ENCODE data around the gene RAB39B.
"Not testable (repeated sequence)": the region's sequence is repeated elsewhere in the genome, so short reads cannot be mapped to it uniquely, and the experiment has no call there.

Gene RAB39B

DNA sequence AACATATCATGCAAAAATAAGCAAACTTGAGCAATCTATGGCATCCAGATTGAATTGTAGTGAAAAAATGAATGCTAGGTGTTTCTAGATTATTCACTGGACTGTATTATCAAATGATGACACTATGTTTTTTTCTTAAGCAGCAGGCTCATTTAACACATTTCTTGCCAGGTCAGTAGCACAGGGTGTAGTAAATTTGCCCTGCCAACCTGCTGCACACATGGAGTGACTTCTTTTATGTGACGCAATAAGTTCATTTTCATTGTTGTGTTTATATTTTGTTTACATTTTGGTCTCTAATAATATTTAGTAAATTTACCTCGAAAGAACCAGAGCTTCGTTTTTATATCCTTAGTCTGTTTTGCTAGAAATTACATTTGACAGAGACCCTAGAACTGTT lies 38.5 kb downstream of the RAB39B start:
- peaks cover 31% of the 10 kb centered on the region; the same call in 1 of the 2 replicates for H3K36me3 ChIP-seq (ENCODE audit: insufficient read depth, low read length)
- H2AFZ ChIP-seq (ENCODE audit: low read length): no peak overlapping the region
- TF ChIP-seq EZH2phosphoT487 (IDR thresholded peaks at IDR 0.05; ENCODE audit: borderline replicate concordance): no peak
- TF ChIP-seq, protein P1, sequence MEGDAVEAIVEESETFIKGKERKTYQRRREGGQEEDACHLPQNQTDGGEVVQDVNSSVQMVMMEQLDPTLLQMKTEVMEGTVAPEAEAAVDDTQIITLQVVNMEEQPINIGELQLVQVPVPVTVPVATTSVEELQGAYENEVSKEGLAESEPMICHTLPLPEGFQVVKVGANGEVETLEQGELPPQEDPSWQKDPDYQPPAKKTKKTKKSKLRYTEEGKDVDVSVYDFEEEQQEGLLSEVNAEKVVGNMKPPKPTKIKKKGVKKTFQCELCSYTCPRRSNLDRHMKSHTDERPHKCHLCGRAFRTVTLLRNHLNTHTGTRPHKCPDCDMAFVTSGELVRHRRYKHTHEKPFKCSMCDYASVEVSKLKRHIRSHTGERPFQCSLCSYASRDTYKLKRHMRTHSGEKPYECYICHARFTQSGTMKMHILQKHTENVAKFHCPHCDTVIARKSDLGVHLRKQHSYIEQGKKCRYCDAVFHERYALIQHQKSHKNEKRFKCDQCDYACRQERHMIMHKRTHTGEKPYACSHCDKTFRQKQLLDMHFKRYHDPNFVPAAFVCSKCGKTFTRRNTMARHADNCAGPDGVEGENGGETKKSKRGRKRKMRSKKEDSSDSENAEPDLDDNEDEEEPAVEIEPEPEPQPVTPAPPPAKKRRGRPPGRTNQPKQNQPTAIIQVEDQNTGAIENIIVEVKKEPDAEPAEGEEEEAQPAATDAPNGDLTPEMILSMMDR (conservative IDR thresholded peaks at IDR 0.05; ENCODE audit: low read length): no peak

DNA sequence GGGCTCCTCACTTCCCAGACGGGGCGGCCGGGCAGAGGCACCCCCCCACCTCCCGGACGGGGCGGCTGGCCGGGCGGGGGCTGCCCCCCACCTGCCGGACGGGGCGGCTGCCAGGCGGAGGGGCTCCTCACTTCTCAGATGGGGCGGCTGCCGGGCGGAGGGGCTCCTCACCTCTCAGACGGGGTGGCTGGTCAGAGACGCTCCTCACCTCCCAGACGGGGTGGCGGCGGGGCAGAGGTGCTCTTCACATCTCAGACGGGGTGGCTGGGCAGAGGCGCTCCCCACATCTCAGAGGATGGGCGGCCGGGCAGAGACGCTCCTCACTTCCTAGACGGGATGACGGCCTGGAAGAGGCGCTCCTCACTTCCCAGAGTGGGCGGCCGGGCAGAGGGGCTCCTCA lies 40.5 kb downstream of the RAB39B start:
- not testable (repeated sequence) for H3K9me2 ChIP-seq (replicated peaks; ENCODE audit: low read depth, low read length); H3K27me3 ChIP-seq (ENCODE audit: insufficient read depth, low read length, poor library complexity, severe bottlenecking); H3K9ac ChIP-seq (ENCODE audit: low read depth, low read length, poor library complexity, severe bottlenecking); H3K9me3 ChIP-seq (ENCODE audit: insufficient read depth, low read depth, low read length); H3K4me2 ChIP-seq (ENCODE audit: low read depth, low read length, poor library complexity, severe bottlenecking); H2AFZ ChIP-seq (ENCODE audit: low read length); H3K4me3 ChIP-seq (ENCODE audit: low read length, poor library complexity, severe bottlenecking); H3F3A ChIP-seq (ENCODE audit: low read depth)
- Histone ChIP-seq H4K20me1 (ENCODE audit: insufficient read depth, low read length, poor library complexity, severe bottlenecking) (peaks cover 21% of the 10 kb centered on the region), H3K79me2 (ENCODE audit: insufficient read depth, low read length) (peaks cover 69% of the 10 kb centered on the region), H3K36me3 (ENCODE audit: insufficient read depth, low read length) (peaks cover 18% of the 10 kb centered on the region; the same call in 1 of the 2 replicates), H3K4me1 (ENCODE audit: insufficient read depth, low read length, poor library complexity, severe bottlenecking) (peaks cover 11% of the 10 kb centered on the region)

More for the DNA sequence above, 38.5 kb downstream of the RAB39B start:
- Histone ChIP-seq H3K9me2 (replicated peaks; ENCODE audit: low read depth, low read length) (no peaks in the 10 kb centered on the region), H3F3A (ENCODE audit: low read depth) (no peaks in the 10 kb centered on the region), H3K4me3 (ENCODE audit: low read length, poor library complexity, severe bottlenecking) (no peak overlapping the region), H3K9me3 (ENCODE audit: insufficient read depth, low read depth, low read length) (no peaks in the 10 kb centered on the region), H3K4me2 (ENCODE audit: low read depth, low read length, poor library complexity, severe bottlenecking) (peak overlapping the region; percentile 31), H3K9ac (ENCODE audit: low read depth, low read length, poor library complexity, severe bottlenecking) (no peak overlapping the region), H4K20me1 (ENCODE audit: insufficient read depth, low read length, poor library complexity, severe bottlenecking) (peaks cover 2% of the 10 kb centered on the region), H3K27me3 (ENCODE audit: insufficient read depth, low read length, poor library complexity, severe bottlenecking) (no peaks in the 10 kb centered on the region), H3K4me1 (ENCODE audit: insufficient read depth, low read length, poor library complexity, severe bottlenecking) (peaks cover 5% of the 10 kb centered on the region), H3K79me2 (ENCODE audit: insufficient read depth, low read length) (peaks cover 49% of the 10 kb centered on the region)

DNA sequence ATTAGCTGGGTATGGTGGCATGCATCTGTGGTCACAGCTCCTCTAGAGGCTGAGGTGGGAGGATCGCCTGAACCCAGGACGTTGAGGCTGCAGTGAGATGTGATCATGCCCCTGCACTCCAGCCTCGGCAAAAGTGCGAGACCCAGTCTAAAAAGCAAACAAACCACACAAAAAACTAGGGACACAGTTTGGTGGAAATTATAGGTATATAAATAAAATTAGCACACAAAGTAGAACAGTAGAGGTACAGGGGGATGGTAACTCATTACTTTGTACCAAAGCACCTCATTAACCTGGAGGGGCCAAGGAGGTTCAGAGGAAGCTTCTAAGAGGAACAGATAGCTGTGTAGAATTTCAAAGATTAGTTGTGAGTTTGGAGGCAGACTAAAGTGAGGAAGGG lies 42.9 kb downstream of the RAB39B start:
- Histone ChIP-seq H3K27me3 (ENCODE audit: insufficient read depth, low read length, poor library complexity, severe bottlenecking) (no peaks in the 10 kb centered on the region), H3K9me2 (replicated peaks; ENCODE audit: low read depth, low read length) (no peaks in the 10 kb centered on the region), H3K9me3 (ENCODE audit: insufficient read depth, low read depth, low read length) (no peaks in the 10 kb centered on the region), H4K20me1 (ENCODE audit: insufficient read depth, low read length, poor library complexity, severe bottlenecking) (peaks cover 37% of the 10 kb centered on the region), H3K4me3 (ENCODE audit: low read length, poor library complexity, severe bottlenecking) (peak overlapping the region; percentile 20), H3K9ac (ENCODE audit: low read depth, low read length, poor library complexity, severe bottlenecking) (no peak overlapping the region), H2AFZ (ENCODE audit: low read length) (no peak overlapping the region), H3K36me3 (ENCODE audit: insufficient read depth, low read length) (no peaks in the 10 kb centered on the region; the same call in 1 of the 2 replicates), H3K79me2 (ENCODE audit: insufficient read depth, low read length) (peaks cover 80% of the 10 kb centered on the region), H3F3A (ENCODE audit: low read depth) (no peaks in the 10 kb centered on the region), H3K4me1 (ENCODE audit: insufficient read depth, low read length, poor library complexity, severe bottlenecking) (peaks cover 24% of the 10 kb centered on the region), H3K4me2 (ENCODE audit: low read depth, low read length, poor library complexity, severe bottlenecking) (peak overlapping the region; percentile 46)
- TF ChIP-seq EZH2phosphoT487 (IDR thresholded peaks at IDR 0.05; ENCODE audit: borderline replicate concordance): no peak
- TF ChIP-seq, protein P1 (conservative IDR thresholded peaks at IDR 0.05; ENCODE audit: low read length): no peak

DNA sequence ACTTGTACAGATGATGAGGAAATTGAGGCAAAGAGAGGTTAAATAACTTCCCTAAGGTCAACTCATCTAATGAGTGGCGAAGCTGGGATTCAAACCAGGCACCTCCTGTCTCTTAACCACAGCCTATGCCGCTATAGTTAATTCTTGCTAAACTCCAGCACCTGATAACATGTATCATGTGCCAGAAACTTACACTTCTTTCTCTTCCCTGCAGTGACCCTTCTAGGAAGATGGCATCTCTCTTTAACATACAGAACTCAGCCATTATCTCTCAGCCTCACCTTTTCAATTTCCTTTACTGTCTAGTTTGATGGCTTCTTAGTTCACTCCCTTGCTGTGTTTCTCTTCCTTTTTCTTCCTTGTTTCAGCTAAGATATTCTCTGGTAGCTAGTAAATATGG lies 45.5 kb downstream of the RAB39B start:
- Histone ChIP-seq H3K9me2 (replicated peaks; ENCODE audit: low read depth, low read length) (no peaks in the 10 kb centered on the region), H3K79me2 (ENCODE audit: insufficient read depth, low read length) (peaks cover 62% of the 10 kb centered on the region), H3K9me3 (ENCODE audit: insufficient read depth, low read depth, low read length) (no peaks in the 10 kb centered on the region), H2AFZ (ENCODE audit: low read length) (no peak overlapping the region), H4K20me1 (ENCODE audit: insufficient read depth, low read length, poor library complexity, severe bottlenecking) (peaks cover 37% of the 10 kb centered on the region), H3K36me3 (ENCODE audit: insufficient read depth, low read length) (no peaks in the 10 kb centered on the region), H3K9ac (ENCODE audit: low read depth, low read length, poor library complexity, severe bottlenecking) (peak overlapping the region; percentile 96), H3K27me3 (ENCODE audit: insufficient read depth, low read length, poor library complexity, severe bottlenecking) (no peaks in the 10 kb centered on the region), H3K4me1 (ENCODE audit: insufficient read depth, low read length, poor library complexity, severe bottlenecking) (peaks cover 30% of the 10 kb centered on the region), H3F3A (ENCODE audit: low read depth) (no peaks in the 10 kb centered on the region), H3K4me2 (ENCODE audit: low read depth, low read length, poor library complexity, severe bottlenecking) (peak overlapping the region; percentile 97), H3K4me3 (ENCODE audit: low read length, poor library complexity, severe bottlenecking) (peak overlapping the region; percentile 98)
- TF ChIP-seq, protein P1 (conservative IDR thresholded peaks at IDR 0.05; ENCODE audit: low read length): no peak
- TF ChIP-seq EZH2phosphoT487 (IDR thresholded peaks at IDR 0.05; ENCODE audit: borderline replicate concordance): no peak
